Testis (tissue), 3 donors: ENCODE measurements around the gene PNN. TPM values are rescaled to one million over a fixed set of nuclear protein-coding genes. Genes with fewer than 3 reads are reported as not detected.
"Not testable (repeated sequence)": the region's sequence is repeated elsewhere in the genome, so short reads cannot be mapped to it uniquely, and the experiment has no call there.

Source experiments
- DNase-seq: peaks from one replicate; pipeline ENCODE4 v3.0.0-alpha.2; 2019
- H3K27ac ChIP-seq, 2 donors: fragments of 200-600 bp; sonication (generic); one replicate each; pipeline ENCODE4 v1.5.1; 2019
- H3K27me3 ChIP-seq: fragments of 200-600 bp; sonication (generic); one replicate; pipeline ENCODE4 v1.5.1; 2019
- H3K36me3 ChIP-seq: fragments of 200-600 bp; sonication (generic); one replicate; pipeline ENCODE4 v1.5.1; 2017; ENCODE audit warnings: low read depth; ENCODE audit errors: missing control alignments
- H3K4me1 ChIP-seq: fragments of 200-600 bp; sonication (generic); one replicate; pipeline ENCODE4 v1.5.1; 2019
- H3K4me3 ChIP-seq, 2 donors: fragments of 200-600 bp; sonication (generic); one replicate each; pipeline ENCODE4 v1.5.1; 2017 to 2019
- H3K9me3 ChIP-seq: fragments of 200-600 bp; sonication (generic); one replicate; pipeline ENCODE4 v1.5.1; 2017
- CTCF ChIP-seq, 3 experiments: fragments of 450-650 bp in 2 of 3; fragments of 200-600 bp in 1 of 3; sonication (generic) in 1 of 3; IDR thresholded peaks; one replicate each; pipeline ENCODE4 v1.5.1; 2016 to 2019; ENCODE audit warnings: antibody characterized with exemption in 3 of 3, mild to moderate bottlenecking in 2 of 3, moderate library complexity in 1 of 3
- POLR2A ChIP-seq: fragments of 450-650 bp; IDR thresholded peaks from one replicate; pipeline ENCODE4 v1.6.1; 2017; ENCODE audit warnings: antibody characterized with exemption, mild to moderate bottlenecking, moderate library complexity
- WGBS, 2 donors: methylation state at CpG; one replicate each; pipeline ENCODE4 v1.1.5; 2018; 5-methylcytosine and 5-hydroxymethylcytosine counted together
- intact Hi-C: fragments of 100-400 bp; cut with DNase I; formaldehyde crosslinking; loops from one replicate; pipeline ENCODE4 v1.15.1; 2023; ENCODE audit warnings: low total_unique reads
- polyA plus RNA-seq: library from polyadenylated mRNA; stranded (reverse); fragments of 350-450 nt; fragmentation: Illumina TruSeq; extraction: RNeasy Lipid Tissue Mini Kit (QIAGEN cat#74804); gene quantifications from one replicate; pipeline ENCODE4 v1.2.3, GENCODE V29; 2014; ENCODE audit warnings: low read depth, low replicate concordance; ENCODE audit not compliant: insufficient read depth
- total RNA-seq, 2 donors: library from RNA; depleted of rRNA; stranded (reverse); fragments of >200 nt; gene quantifications; one replicate each; pipeline ENCODE4 v1.2.3, GENCODE V29; 2016

Gene PNN
- total and polyA plus RNA-seq, 3 donors from 2014 or later = 32.5 to 78.5 (median 54.1) TPM

- Histone ChIP-seq H3K27me3 (no peaks in the 10 kb centered on the region), H3K4me3 (no peak overlapping the region), H3K9me3 (no peaks in the 10 kb centered on the region), H3K27ac (no peak overlapping the region), H3K4me1 (no peaks in the 10 kb centered on the region), H3K36me3 (no peaks in the 10 kb centered on the region)
- WGBS, 2 donors = 86 to 96% methylated on average over 5 of the region's 5 CpGs
- intact Hi-C loops = no loop called here
- no peak for DNase-seq
- TF ChIP-seq CTCF (IDR thresholded peaks at IDR 0.05) (no peak), POLR2A (no peak)
Measured at GRCh38 chr14:39185256-39186049, 10.4 kb downstream of the PNN start.

GRCh38 chr14:39186941-39187525 lies 12.0 kb downstream of the PNN start:
- no peaks in the 10 kb centered on the region for H3K9me3 ChIP-seq
- H3K4me3 ChIP-seq = no peak overlapping the region
- H3K36me3 ChIP-seq = no peaks in the 10 kb centered on the region
- intact Hi-C loops = no loop called here
- no peaks in the 10 kb centered on the region for H3K4me1 ChIP-seq
- H3K27ac ChIP-seq = no peak overlapping the region
- TF ChIP-seq POLR2A = no peak
- TF ChIP-seq CTCF (IDR thresholded peaks at IDR 0.05) = no peak
- H3K27me3 ChIP-seq = no peaks in the 10 kb centered on the region
- DNase-seq = no peak
- WGBS, 2 donors = 85 to 86% methylated on average over 4 of the region's 4 CpGs

- 87% methylated on average over 3 to 5 of the region's 5 CpGs for WGBS, 2 donors
- H3K9me3 ChIP-seq = no peaks in the 10 kb centered on the region
- no peak overlapping the region for H3K27ac ChIP-seq
- no peak overlapping the region for H3K4me3 ChIP-seq
- no peak for TF ChIP-seq POLR2A
- no peak for TF ChIP-seq CTCF (IDR thresholded peaks at IDR 0.05)
- H3K36me3 ChIP-seq = no peaks in the 10 kb centered on the region
- no peak for DNase-seq
- H3K27me3 ChIP-seq = no peaks in the 10 kb centered on the region
- intact Hi-C loops = no loop called here
- H3K4me1 ChIP-seq = no peaks in the 10 kb centered on the region
Measured at GRCh38 chr14:39203659-39204606, 28.9 kb downstream of the PNN start.

- WGBS, 2 donors = 86 to 98% methylated on average over 2 of the region's 2 CpGs
- H3K4me1 ChIP-seq, H3K9me3 ChIP-seq, DNase-seq, intact Hi-C loops, H3K27me3 ChIP-seq, H3K27ac ChIP-seq, H3K4me3 ChIP-seq, H3K36me3 ChIP-seq: not testable (repeated sequence)
Measured at GRCh38 chr14:39207430-39207829, 32.4 kb downstream of the PNN start.
